ENCODE measurements around the gene DLGAP1. TPM values are rescaled to one million over a fixed set of nuclear protein-coding genes. Genes with fewer than 3 reads are reported as not detected.
"Not testable (repeated sequence)": the region's sequence is repeated elsewhere in the genome, so short reads cannot be mapped to it uniquely, and the experiment has no call there.

DLGAP1 gene
- total RNA-seq, 2 experiments from 2014 or later: 0.53 to 1.5 TPM

DNA sequence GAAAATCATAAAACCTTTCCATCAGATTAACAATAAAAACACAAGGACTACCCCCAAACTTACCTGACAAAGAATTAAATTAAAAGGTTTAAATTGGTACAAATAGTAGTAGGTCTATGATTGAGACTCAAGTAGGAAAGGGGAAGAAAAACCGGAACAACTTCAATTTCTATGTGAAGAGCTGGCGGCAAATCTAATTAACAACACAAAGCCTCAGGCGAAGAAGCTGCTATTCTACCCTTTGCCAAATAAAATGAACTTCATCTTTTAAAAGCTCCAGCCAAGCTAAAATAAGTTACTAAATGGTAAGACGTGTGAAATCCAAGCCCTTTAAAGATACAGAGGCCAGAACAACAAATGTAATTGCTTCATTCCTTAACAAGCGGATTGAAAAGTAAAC, 146.5 kb downstream of the DLGAP1 start:
- Mint-ChIP-seq H3K4me1 (no peaks in the 10 kb centered on the region), H3K36me3 (ENCODE audit: low read depth) (no peaks in the 10 kb centered on the region), H3K4me3 (no peak overlapping the region), H3K27ac (no peak overlapping the region), H3K9me3 (peaks cover 2% of the 10 kb centered on the region), H3K27me3 (no peaks in the 10 kb centered on the region)
- no peak for DNase-seq
- ChIA-PET POLR2A (no interaction called here), CTCF (no interaction called here)

DNA sequence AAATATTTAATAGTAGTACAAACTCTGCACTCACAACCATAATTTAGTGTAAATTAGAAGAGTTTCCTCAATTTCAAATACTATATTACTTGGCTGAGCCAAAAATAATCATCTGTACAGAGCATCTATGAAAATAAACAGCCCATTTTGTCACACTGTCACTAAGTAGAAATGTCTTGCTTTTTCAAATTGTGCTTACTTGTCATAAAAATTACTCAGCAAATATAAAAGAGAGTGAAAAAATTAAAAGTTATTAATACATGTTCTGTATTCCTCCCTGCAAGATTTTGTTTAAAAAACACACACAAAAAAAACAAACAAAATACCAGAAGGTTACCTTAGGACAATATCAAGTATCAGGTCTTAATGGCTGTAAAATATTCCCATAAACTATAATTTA, 155.7 kb downstream of the DLGAP1 start:
- DNase-seq: no peak
- Mint-ChIP-seq H3K4me3 (no peak overlapping the region), H3K4me1 (no peaks in the 10 kb centered on the region), H3K36me3 (ENCODE audit: low read depth) (no peaks in the 10 kb centered on the region), H3K27ac (no peak overlapping the region), H3K27me3 (no peaks in the 10 kb centered on the region), H3K9me3 (peaks cover 12% of the 10 kb centered on the region)
- ChIA-PET POLR2A (no interaction called here), CTCF (no interaction called here)

- H3K4me1 Mint-ChIP-seq: no peaks in the 10 kb centered on the region
Observed at GRCh38 chr18:4293337-4293736, 161.8 kb downstream of the DLGAP1 start.

DNA sequence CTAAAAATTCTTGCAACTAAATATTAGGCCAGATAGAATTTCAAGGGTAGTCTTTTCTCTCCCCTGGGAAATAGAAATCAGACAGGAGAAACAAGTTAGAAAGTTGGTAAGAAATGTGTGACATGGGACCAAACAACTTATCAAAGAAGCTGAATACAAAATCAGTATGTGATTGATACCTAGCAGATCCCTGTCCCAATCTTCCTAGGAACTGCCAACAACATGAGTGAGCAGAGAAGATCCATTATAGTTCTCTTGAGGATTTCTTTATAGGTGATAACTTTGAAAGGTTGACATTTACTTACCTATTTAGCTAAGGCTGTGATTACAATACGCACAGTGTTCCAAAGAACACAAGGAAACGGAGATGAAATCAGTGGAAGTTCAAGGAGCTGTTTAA, 162.4 kb downstream of the DLGAP1 start:
- Mint-ChIP-seq H3K27ac (no peak overlapping the region), H3K4me1 (no peaks in the 10 kb centered on the region), H3K9me3 (peaks cover 14% of the 10 kb centered on the region), H3K36me3 (ENCODE audit: low read depth) (no peaks in the 10 kb centered on the region), H3K4me3 (no peak overlapping the region), H3K27me3 (no peaks in the 10 kb centered on the region)
- POLR2A ChIA-PET: no interaction called here
- CTCF ChIA-PET: no interaction called here
- DNase-seq: no peak

More at GRCh38 chr18:4293337-4293736, 161.8 kb downstream of the DLGAP1 start:
- H3K27ac Mint-ChIP-seq: no peak overlapping the region
- H3K4me3 Mint-ChIP-seq: no peak overlapping the region
- DNase-seq: no peak
- ChIA-PET POLR2A (no interaction called here), CTCF (no interaction called here)
- H3K27me3 Mint-ChIP-seq: no peaks in the 10 kb centered on the region
- no peaks in the 10 kb centered on the region for H3K36me3 Mint-ChIP-seq (ENCODE audit: low read depth)
- H3K9me3 Mint-ChIP-seq: peaks cover 15% of the 10 kb centered on the region

- DNase-seq; CTCF ChIA-PET; H3K9me3 Mint-ChIP-seq; POLR2A ChIA-PET; H3K27me3 Mint-ChIP-seq; H3K36me3 Mint-ChIP-seq (ENCODE audit: low read depth); H3K4me3 Mint-ChIP-seq; H3K4me1 Mint-ChIP-seq; H3K27ac Mint-ChIP-seq: not testable (repeated sequence)
Observed at GRCh38 chr18:4287340-4287739, 167.8 kb downstream of the DLGAP1 start.

- Mint-ChIP-seq H3K4me3 (no peak overlapping the region), H3K36me3 (ENCODE audit: low read depth) (no peaks in the 10 kb centered on the region), H3K27me3 (no peaks in the 10 kb centered on the region), H3K27ac (no peak overlapping the region), H3K4me1 (no peaks in the 10 kb centered on the region), H3K9me3 (peaks cover 7% of the 10 kb centered on the region)
- POLR2A ChIA-PET: no interaction called here
- CTCF ChIA-PET: no interaction called here
- no peak for DNase-seq
Observed at GRCh38 chr18:4286256-4286655, 168.9 kb downstream of the DLGAP1 start.

- Mint-ChIP-seq H3K4me1 (no peaks in the 10 kb centered on the region), H3K9me3 (peaks cover 7% of the 10 kb centered on the region), H3K27ac (no peak overlapping the region), H3K4me3 (no peak overlapping the region), H3K27me3 (no peaks in the 10 kb centered on the region), H3K36me3 (ENCODE audit: low read depth) (no peaks in the 10 kb centered on the region)
- ChIA-PET CTCF (no interaction called here), POLR2A (no interaction called here)
- no peak for DNase-seq
Observed at GRCh38 chr18:4285525-4285924, 169.6 kb downstream of the DLGAP1 start.

GRCh38 chr18:4284528-4284927, 170.6 kb downstream of the DLGAP1 start:
- no peak for DNase-seq
- no peak overlapping the region for H3K4me3 Mint-ChIP-seq
- POLR2A ChIA-PET: no interaction called here
- H3K27me3 Mint-ChIP-seq: no peaks in the 10 kb centered on the region
- CTCF ChIA-PET: no interaction called here
- H3K9me3 Mint-ChIP-seq: peaks cover 7% of the 10 kb centered on the region
- H3K4me1 Mint-ChIP-seq: no peaks in the 10 kb centered on the region
- H3K36me3 Mint-ChIP-seq (ENCODE audit: low read depth): no peaks in the 10 kb centered on the region
- no peak overlapping the region for H3K27ac Mint-ChIP-seq

- CTCF ChIA-PET: no interaction called here
- DNase-seq: no peak
- no peaks in the 10 kb centered on the region for H3K36me3 Mint-ChIP-seq (ENCODE audit: low read depth)
- H3K4me1 Mint-ChIP-seq: no peaks in the 10 kb centered on the region
- peaks cover 3% of the 10 kb centered on the region for H3K9me3 Mint-ChIP-seq
- no peaks in the 10 kb centered on the region for H3K27me3 Mint-ChIP-seq
- no peak overlapping the region for H3K4me3 Mint-ChIP-seq
- no peak overlapping the region for H3K27ac Mint-ChIP-seq
- POLR2A ChIA-PET: no interaction called here
Observed at GRCh38 chr18:4283746-4284291, 171.3 kb downstream of the DLGAP1 start.

GRCh38 chr18:4282954-4283353, 172.2 kb downstream of the DLGAP1 start:
- no peak for DNase-seq
- Mint-ChIP-seq H3K4me3 (no peak overlapping the region), H3K27ac (no peak overlapping the region), H3K9me3 (peaks cover 3% of the 10 kb centered on the region), H3K4me1 (no peaks in the 10 kb centered on the region), H3K36me3 (ENCODE audit: low read depth) (no peaks in the 10 kb centered on the region), H3K27me3 (no peaks in the 10 kb centered on the region)
- POLR2A ChIA-PET: no interaction called here
- CTCF ChIA-PET: no interaction called here

- Mint-ChIP-seq H3K9me3 (no peaks in the 10 kb centered on the region), H3K36me3 (ENCODE audit: low read depth) (no peaks in the 10 kb centered on the region), H3K4me3 (no peak overlapping the region), H3K27me3 (no peaks in the 10 kb centered on the region), H3K27ac (no peak overlapping the region), H3K4me1 (no peaks in the 10 kb centered on the region)
- POLR2A ChIA-PET: no interaction called here
- CTCF ChIA-PET: interaction anchor here (0.6 kb wide), 1 partner anchor 317 kb away, joined by 3 read pairs; no protein-coding TSS in a partner anchor
- no peak for DNase-seq
Observed at GRCh38 chr18:4276953-4277585, 178.0 kb downstream of the DLGAP1 start.

DNA sequence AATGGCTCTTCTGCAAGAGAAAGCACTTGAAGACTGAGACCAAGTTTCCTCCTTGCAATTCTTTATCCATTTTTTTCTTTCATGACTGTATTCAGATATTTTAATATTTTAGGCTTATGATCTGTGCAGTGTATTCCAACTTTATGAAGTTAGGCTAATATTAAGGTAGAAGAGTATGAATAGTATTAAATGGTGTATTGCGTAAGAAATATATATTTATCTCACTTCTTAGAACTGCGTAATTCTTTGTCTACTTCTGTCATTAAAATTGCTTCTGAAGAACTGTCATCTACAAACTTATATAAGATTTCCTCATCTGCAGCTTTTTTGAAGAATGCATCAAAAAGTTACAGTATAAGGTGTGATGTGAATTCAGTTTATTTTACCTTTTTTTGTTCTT, 183.2 kb downstream of the DLGAP1 start:
- Mint-ChIP-seq H3K9me3 (peaks cover 5% of the 10 kb centered on the region), H3K27me3 (no peaks in the 10 kb centered on the region), H3K27ac (no peak overlapping the region), H3K4me3 (no peak overlapping the region), H3K36me3 (ENCODE audit: low read depth) (no peaks in the 10 kb centered on the region), H3K4me1 (no peaks in the 10 kb centered on the region)
- DNase-seq: no peak
- CTCF ChIA-PET: no interaction called here
- POLR2A ChIA-PET: no interaction called here

DNA sequence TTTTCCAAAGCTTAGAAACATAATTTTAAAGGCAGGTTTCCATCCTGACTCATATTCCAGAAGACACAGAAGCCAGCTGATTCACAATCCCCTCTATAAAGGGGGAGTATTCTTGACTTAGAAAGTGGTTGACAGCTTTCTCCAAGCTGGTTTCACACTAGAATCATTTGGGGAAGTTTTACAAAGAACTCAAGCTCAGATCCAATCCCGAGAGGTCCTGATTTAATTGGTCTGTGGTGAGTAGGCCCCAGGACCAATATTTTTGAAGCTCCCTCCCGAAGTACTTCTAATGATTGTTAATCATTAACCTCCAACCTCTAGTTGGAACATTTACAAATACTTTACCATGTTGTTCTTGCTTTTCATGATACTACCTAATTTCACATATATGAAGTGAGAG, 184.1 kb downstream of the DLGAP1 start:
- ChIA-PET CTCF (interaction anchor here (1.5 kb wide), 1 partner anchor 10 kb away, joined by 3 read pairs; no protein-coding TSS in a partner anchor), POLR2A (no interaction called here)
- Mint-ChIP-seq H3K36me3 (ENCODE audit: low read depth) (no peaks in the 10 kb centered on the region), H3K4me1 (no peaks in the 10 kb centered on the region), H3K27me3 (no peaks in the 10 kb centered on the region), H3K4me3 (no peak overlapping the region), H3K9me3 (peaks cover 10% of the 10 kb centered on the region), H3K27ac (no peak overlapping the region)
- no peak for DNase-seq

- Mint-ChIP-seq H3K36me3 (ENCODE audit: low read depth) (no peaks in the 10 kb centered on the region), H3K4me3 (no peak overlapping the region), H3K27ac (no peak overlapping the region), H3K4me1 (no peaks in the 10 kb centered on the region), H3K9me3 (peaks cover 10% of the 10 kb centered on the region), H3K27me3 (no peaks in the 10 kb centered on the region)
- ChIA-PET CTCF (interaction anchor here (1.5 kb wide), 1 partner anchor 9 kb away, joined by 3 read pairs; no protein-coding TSS in a partner anchor), POLR2A (no interaction called here)
- no peak for DNase-seq
Observed at GRCh38 chr18:4270016-4270415, 185.1 kb downstream of the DLGAP1 start.

All from activated CD4-positive, alpha-beta memory T cell treated with anti-CD3 and anti-CD28 coated beads, Interleukin-2, amount 10 ng/mL, durations not matched to agents 7 days and 5 days (primary cell).